Liver (tissue), 3 donors: ENCODE measurements around the gene COL6A2.
"Not testable (repeated sequence)": the region's sequence is repeated elsewhere in the genome, so short reads cannot be mapped to it uniquely, and the experiment has no call there.

Experiments used
- ATF3 ChIP-seq: IDR thresholded peaks from 2 replicates; pipeline ENCODE4 v1.6.1; 2016; ENCODE audit warnings: antibody characterized with exemption
- CTCF ChIP-seq: fragments of 150-350 bp; IDR thresholded peaks from 2 replicates; pipeline ENCODE4 v1.5.1; 2017; ENCODE audit warnings: improper control_type of control experiment, low read depth, low read length; ENCODE audit not compliant: missing input control
- EGR1 ChIP-seq, 2 donors: IDR thresholded peaks; 2 replicates each; pipeline ENCODE4 v1.6.1; 2016 to 2018; ENCODE audit warnings: antibody characterized with exemption in 2 of 2, low read depth in 2 of 2
- FOXA1 ChIP-seq: IDR thresholded peaks from 2 replicates; pipeline ENCODE4 v1.6.1; 2016; ENCODE audit warnings: antibody characterized with exemption
- GABPA ChIP-seq, 2 donors: IDR thresholded peaks in 1 of 2; conservative IDR thresholded peaks in 1 of 2; 2 replicates each; pipeline ENCODE4 v1.6.1; 2016; ENCODE audit warnings: antibody characterized with exemption in 2 of 2, mild to moderate bottlenecking in 1 of 2, moderate library complexity in 1 of 2
- JUND ChIP-seq, 2 donors: IDR thresholded peaks; 2 replicates each; pipeline ENCODE4 v1.6.1; 2016; ENCODE audit warnings: antibody characterized with exemption in 2 of 2
- MAX ChIP-seq: IDR thresholded peaks from 2 replicates; pipeline ENCODE4 v1.6.1; 2016; ENCODE audit warnings: antibody characterized with exemption
- RAD21 ChIP-seq, 2 donors: IDR thresholded peaks; 2 replicates each; pipeline ENCODE4 v1.6.1; 2016; ENCODE audit warnings: antibody characterized with exemption in 2 of 2, mild to moderate bottlenecking in 2 of 2
- REST ChIP-seq: IDR thresholded peaks from 2 replicates; pipeline ENCODE4 v1.6.1; 2016; ENCODE audit warnings: antibody characterized with exemption, mild to moderate bottlenecking
- RXRA ChIP-seq, 2 donors: IDR thresholded peaks; 2 replicates each; pipeline ENCODE4 v1.6.1; 2017 to 2018; ENCODE audit warnings: antibody characterized with exemption in 2 of 2, mild to moderate bottlenecking in 1 of 2
- SP1 ChIP-seq: IDR thresholded peaks from 2 replicates; pipeline ENCODE4 v1.6.1; 2018; ENCODE audit warnings: antibody characterized with exemption, mild to moderate bottlenecking
- TAF1 ChIP-seq: conservative IDR thresholded peaks from 2 replicates; pipeline ENCODE4 v1.6.1; 2016; ENCODE audit warnings: antibody characterized with exemption, mild to moderate bottlenecking
- YY1 ChIP-seq: IDR thresholded peaks from 2 replicates; pipeline ENCODE4 v1.6.1; 2016; ENCODE audit warnings: antibody characterized with exemption, mild to moderate bottlenecking
- ZBTB33 ChIP-seq: IDR thresholded peaks from 2 replicates; pipeline ENCODE4 v1.6.1; 2016; ENCODE audit warnings: antibody characterized with exemption
- donor health status: healthy.
- donor health status: healthy.

GRCh38 chr21:46107376-46107775 is 9.5 kb downstream of the COL6A2 start:
- not testable (repeated sequence) for TF ChIP-seq CTCF; YY1; MAX; TAF1; FOXA1; JUND (IDR thresholded peaks at IDR 0.05); REST; GABPA (IDR thresholded peaks at IDR 0.05 in 1 of 2, conservative IDR thresholded peaks at IDR 0.05 in 1 of 2); RXRA (IDR thresholded peaks at IDR 0.05); SP1; ATF3; EGR1 (IDR thresholded peaks at IDR 0.05; ENCODE audit: low read depth in 2 of 2); RAD21 (IDR thresholded peaks at IDR 0.05); ZBTB33
